HG02981 (cell line): ENCODE results near the gene GALNT2.

Experiments used
- ATAC-seq: cut with Tn5 transposase; IDR thresholded peaks from one replicate; pipeline ENCODE4 v1.9.1; 2021; ENCODE audit warnings: mild to moderate bottlenecking, moderate library complexity; ENCODE audit not compliant: unreplicated experiment

The GALNT2 gene

DNA sequence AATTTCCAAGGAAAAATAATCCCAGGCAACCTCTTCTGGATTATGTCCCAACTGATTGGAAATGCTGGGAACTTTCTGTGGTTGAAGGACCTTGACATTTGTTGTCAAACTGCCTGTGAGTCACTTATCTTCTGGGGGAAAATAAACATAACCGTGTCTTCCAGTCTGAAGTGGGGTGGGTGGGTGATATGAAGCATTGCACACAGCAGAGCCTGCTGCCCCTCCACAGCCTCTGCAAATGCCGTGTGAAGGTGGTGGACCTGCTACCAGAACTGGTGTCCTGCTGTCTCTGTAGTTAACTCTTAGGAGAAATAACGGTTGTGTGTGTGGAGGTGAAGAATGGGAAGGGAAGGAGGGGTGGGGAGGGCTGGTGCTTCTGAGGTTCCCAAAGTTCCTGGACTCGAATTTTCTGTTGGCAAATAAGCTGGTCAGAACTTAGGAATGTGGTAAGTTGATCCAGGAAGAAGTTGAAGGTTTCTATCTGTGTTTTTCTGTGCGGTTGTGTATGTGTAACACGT, 23.2 kb downstream of the GALNT2 start:
- no peak for ATAC-seq

DNA sequence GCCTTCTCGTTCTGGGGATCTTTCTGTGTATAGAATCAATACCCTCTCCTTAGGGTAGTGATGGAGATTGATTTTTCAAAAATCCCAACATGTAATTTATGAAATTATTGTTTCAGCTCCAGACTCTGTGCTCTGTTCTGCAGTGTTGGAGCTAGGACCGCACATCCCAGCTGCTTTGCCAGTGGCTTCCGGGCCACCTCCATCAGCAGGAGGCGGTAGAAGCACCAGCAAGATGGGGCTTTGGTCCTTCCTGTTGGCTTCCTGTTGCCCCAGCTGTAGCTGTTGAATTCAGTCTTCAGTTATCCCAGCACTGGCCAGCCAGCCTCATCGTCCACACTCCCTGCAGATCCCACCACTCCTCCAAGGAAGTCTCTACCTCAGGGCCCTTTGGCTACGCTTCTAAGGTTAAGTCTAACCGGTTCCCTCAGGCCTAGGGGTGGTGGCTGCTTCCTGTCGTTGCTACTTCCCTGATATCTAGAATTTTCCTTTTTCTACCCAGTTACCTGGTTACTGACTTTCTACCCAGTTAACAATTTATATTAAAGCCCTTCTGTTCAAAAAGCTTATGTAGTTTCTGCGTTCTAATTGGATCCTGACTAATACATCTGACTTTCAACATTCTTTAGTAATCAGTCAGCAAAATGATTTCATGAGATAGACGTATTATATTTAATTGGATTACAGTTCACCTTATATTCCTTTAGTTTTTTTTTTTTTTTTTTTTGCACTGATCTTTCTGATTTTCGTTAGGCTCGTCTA, 24.6 kb downstream of the GALNT2 start:
- no peak for ATAC-seq

DNA sequence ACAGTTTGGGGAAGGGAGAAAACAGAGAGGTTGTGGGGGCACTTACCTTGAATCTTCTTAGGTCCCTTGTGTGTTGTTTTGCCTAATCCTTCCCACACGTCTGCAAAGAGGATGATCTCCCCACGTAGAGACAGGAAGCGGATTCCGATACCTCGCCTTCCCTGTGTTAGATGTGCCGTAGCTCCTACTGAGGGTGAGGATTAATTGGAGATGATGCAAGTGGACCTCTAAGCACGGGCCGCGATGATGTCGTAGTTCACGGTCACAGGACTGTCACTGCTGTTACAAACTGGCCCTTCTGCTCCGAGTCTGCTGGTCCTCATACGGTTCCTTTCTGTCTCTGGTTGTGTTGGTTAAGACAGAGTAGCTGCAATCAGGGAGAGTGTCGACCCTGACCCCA, 27.7 kb downstream of the GALNT2 start:
- ATAC-seq, result no peak

DNA sequence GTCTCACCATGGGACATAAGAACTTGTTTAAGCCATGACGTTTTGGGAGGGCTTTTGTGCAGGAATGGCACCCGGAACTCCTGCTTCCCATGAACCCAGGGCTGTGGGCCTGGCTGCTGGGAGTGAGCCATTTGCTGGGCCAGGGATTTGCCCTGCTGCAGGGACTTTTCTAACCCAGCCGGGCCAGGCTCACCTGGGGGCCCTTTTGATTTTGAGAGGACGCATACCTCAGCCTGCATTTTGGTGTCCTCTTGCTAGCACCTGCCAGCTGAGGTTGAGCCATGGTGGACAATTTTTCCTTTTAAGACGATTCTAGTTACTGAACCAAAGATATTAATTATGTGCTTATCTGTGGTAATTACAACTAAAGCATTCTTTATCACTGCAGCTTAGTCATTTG, 28.9 kb downstream of the GALNT2 start:
- ATAC-seq, result no peak

DNA sequence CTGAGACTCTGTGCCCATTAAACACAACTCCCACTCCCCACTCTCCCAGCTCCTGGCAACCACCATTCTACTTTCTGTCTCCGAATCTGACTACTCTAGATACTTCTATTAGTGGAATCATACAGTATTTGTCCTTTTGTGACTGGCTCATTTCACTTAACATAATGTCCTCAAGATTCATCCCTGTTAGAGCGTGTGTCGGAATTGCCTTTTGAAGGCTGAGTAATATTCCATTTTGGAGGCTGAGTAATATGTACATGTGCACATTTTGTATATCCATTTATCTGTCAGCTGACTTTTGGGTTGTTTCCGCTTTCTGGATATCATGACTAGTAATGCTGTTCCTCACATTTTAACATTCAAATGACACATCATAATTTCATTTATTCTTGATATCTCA, 30.3 kb downstream of the GALNT2 start:
- ATAC-seq, result no peak

DNA sequence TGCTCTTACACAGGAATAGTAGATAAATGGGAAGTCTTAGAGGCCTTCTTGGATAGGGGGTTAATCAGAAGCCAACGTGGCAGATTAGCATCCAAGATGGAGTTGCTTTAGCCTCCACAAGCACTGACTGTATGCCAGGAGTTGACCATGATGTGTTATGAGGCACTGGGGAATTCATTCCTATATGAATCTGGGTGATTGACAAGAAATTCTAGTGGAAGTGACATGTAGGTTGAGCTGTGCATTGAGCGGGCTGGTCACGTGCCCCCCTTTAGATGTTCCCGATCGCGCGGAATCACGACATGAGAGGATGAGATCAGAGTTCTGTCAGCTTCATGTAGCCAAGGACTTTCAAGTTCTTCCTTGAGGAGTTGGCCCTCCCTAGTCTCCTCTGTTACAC, 31.7 kb downstream of the GALNT2 start:
- ATAC-seq, result no peak

DNA sequence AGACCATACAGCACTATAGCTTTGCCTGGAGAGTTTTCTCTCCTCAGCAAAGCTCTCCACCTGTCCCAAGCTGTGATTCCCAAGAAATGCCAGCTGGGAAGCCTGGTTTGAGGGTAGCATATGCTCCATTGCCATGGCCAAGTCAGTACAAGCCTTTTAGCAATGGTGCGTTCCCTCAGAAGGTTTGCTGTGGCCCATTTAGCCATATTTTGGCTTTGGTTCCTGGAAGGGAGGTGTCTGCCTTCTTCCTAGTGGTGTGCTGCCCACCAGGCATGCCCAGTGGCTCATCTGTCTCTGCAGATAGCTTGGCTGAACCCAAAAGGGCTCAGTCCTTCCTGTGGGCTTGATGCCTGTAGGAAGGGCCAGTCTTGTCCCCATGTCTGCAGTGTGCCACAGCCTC, 32.4 kb downstream of the GALNT2 start:
- ATAC-seq, result no peak

DNA sequence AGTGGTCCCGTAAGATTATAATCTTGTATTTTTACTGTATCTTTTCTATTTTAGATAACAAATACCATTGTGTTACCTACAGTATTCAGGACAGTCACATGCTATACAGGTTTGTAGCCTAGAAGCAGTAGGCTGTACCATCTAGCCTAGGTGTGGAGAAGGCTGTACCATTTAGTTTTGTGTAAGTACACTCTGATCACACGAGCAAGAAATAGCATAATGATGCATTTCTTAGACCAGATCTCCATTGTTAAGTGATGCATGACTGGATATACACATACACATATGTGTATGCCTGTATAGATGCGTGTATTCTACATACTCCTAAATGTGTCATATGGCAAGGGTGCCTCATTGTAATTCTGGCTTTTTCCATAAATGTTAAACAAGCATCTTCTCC, 33.9 kb downstream of the GALNT2 start:
- ATAC-seq, result no peak

DNA sequence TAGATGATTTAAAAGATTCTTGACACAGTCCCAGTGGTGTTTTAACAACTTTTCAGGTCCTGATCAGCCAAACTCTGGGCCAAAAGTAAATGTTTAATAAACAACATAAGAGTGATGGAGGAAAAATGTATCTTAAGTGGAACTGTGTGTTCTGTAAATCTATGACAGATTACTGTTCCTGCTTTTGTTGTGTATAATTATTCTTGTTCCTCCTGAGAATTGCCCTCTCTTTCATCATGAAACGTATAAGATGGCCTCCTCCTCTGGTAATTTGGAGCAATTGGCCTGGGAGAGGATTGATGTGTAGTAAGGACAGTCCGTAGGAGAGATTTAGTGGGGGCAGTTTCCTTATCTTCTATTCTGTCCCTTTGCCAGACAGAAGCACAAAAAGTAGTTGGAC, 34.5 kb downstream of the GALNT2 start:
- no peak for ATAC-seq

DNA sequence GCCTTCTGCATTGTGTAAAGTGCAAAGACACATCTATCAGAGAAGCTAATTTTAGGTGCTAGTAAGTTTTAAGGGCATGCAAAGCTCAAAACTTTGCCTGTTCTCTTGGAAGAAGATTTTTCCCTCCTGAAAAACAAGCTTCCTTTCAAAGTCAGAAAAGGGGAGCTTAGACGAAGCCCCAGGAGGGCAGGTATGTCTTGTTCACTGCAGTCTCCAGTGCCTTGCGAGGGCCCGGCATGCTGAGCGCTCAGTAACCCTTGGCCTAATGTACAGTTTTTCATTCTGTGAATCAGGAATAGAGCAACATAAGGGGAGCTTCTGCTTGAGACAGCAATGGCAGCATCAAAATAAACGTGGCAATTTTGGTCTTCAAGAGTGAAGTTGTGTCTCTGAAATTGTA, 35.0 kb downstream of the GALNT2 start:
- ATAC-seq, result no peak

DNA sequence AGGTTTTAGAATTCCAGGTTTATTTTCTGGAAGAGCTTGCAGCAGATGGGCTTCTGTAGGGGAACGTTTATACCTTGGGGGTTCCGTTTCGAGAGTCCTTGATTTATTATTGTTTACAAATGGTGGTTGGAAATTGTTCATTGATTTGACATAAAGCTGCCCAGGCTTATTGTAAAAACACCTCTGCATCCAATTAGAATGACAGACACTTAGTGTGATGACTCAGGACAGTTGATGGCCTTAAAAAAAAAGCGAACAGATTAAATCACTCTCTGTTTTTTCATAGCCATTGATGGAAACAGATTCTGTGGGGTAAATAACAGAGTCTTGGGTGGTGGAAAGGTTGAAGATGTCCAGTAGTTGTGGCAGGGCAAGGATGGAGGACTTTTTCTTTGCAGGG, 35.4 kb downstream of the GALNT2 start:
- no peak for ATAC-seq

DNA sequence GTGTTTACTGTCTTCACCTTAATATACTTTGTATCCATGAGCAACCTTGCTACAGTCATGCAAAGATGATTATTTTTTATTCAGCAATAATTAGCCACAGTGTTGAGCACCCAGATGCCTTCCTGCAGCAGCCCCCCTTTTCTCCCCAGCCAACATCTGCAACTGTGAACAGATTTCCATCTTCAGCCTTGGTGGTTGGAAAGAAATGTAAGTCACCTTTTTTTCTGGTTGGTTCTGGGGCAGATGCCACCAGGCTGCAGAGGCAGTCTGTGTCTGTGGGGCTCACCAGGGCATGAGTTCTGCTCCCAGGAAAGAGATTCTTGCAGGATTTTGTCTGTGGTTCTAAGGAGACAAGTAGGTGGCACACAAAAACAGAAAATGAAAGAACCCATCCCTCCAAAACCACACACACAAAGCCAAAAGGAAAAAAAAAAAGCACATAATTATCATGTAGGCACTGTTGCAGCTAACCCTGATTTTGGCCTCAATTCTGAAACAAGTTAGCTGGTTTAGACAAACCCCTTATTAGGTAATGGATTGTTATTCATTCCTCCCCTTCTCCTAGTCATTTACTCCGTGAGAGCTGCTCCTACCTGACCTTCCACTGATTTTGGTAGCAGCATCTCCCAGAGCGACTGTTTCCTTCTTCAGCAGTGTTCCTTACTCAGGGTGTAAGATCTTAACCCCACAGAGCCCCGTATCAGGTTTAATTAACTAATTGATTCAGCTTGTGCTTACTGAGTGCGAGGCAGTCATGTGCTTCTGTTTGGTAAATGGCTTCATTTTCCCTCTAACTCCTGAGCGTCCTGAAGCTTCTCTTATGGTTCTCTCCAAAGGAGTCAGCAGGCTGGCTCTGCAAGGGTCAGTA, 36.5 kb downstream of the GALNT2 start:
- ATAC-seq, result no peak

DNA sequence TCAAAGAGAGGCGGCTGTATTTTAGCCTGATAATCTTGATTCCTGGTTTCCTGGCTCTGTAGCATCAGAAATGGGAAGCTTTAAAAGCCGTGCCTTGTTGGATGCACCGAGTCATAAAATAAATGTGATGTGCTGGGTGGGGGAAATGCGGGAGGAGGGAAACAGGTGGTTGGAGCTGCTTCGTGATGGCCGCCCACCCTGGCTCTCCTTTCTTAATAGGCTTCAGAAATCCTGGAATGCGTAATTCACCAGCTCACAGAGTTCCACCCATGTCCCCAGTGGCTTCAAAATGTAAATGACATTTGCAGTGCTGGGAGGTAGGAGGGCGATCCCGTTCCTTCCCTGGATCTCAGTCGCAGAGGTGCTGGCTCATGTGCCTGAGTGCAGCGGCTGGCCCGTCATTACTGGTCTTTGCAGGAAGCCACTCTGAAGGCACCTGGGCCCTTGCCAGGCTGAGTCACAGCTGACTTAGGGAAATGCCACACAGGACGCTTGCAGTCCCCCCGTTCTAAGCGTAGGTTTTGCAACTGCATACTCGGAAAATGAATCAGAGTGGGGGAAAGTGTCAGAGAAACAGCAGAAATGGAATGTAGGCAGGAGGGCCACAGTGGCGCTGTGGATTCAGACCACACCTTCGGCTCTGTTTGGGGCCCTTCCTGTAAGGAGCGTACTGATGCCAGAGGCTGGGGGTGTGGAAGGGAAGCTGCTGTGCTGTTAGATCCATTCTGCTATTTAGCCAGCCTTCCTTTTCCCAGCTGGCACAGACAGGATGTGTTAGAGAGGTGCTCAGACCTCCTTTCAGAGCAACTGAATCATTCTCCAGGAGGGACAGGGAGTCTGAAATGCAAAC, 37.6 kb downstream of the GALNT2 start:
- ATAC-seq, result peak; percentile 42

DNA sequence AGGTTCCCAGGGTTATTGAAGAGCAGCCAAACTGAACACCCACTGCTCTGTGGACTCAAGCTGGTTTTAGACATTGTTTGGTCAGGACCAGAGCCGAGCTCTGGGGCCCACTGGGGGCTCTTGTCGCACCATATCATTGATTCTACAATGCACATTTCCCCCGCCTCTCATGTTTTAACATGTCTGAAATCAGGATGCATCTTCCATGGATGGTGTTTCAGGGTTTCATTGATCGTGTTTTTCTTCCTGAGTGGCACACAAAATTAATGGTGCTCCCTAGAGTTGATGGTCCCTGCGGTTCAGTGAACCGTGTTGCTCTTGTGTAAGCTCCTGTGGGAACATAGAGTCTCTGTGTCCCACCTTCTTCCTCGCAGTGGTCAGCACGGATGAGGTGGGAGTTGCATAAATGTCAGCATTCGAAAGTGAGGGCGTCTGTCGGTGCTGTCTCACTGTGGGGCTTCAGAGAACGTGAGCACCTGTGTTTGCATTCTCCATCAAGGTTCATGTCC, 38.3 kb downstream of the GALNT2 start:
- no peak for ATAC-seq

DNA sequence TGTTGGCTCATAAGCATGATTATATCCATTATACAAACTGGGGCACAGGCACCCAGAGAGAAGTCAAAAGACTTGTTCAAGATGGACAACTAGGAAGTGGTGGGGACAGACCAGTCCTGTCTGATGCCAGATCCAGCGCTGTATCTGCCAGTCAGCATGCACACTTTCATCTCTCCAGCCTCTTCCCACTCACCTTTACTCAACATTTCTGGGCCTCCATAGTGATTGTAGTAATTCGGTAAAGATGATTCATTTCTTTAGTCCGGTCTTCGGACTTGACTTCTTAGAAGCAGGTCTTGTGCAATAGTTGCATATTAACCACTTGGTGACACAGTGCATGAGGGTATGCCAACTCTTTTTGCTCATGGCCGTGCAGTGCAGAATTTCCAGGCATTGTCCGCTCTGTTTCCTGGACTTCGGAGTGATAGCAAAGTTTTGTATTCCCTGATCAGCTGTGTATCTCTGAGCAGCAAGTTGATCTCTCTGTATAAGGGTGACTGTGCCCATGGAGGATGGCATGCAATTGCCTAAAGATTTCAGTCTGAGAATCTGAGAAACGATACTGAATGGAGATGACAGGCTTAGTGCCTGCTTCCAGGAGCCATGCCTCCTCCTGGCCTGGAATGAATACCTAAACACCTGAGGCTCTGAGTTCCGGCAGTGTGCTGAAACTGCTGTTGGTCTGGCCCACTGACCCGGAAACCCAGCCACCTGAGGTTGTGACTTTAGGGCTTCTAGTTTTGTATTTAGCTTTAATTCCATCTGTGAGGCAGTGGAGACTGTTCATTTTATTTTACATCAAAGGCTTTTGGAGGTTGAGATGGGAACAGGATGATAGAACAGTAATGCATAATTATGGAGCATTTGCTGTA, 39.0 kb downstream of the GALNT2 start:
- ATAC-seq, result peak; percentile 34

DNA sequence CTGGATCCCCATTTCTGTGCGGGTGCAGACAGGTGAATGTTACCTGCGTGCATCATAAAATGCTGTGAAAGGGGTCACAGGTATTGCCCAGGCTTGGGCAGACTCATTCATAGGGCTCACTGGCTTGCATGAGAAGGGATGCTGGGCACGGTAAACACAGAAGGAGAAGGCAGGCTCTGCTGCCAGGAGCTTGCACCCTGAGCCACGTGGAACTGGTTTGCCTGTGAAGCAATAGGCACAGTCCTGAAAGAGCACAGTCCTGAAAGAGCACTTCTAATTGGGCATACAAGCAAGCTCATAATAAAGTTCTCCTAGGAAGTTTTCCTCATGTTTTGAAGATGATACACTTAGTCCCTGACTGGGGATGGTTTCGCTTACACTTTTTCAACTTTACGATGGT, 40.9 kb downstream of the GALNT2 start:
- ATAC-seq, result no peak

DNA sequence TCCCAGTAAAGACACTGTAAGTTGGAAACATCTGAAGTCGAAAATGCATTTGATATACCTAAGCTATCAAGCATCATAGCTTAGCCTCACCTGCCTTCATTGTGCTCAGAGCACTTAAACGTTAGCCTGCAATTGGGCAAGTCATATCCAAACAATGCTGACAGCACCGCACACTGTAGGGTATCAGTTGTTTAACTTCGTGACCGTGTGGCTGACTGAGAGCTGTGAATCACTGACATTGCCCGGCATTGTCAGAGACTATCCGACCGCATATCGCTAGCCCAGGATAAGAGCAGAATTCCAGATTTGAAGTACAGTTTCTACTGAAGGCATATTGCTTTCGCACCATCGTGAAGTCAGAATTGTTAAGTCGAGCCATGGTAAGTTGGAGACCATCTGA, 41.5 kb downstream of the GALNT2 start:
- ATAC-seq, result no peak

DNA sequence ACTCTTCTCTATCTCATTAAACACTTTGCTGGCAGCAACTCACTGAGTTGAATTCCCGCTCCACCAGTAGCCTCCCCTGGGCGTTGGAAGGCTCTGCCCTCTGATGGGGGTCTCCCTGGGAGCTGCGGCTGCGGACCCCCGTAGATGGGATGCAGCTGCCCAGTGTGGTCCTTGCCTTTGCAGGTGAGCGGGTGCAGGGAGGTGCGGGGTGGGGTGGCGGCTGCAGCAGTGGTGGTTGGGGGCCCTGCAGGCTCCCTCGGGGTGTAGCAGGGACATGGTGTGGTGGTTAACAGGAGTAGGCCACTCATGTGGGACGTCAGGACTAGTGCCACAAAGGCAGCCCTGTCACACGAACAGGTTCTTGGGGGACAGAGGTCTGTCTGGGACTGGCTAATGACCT, 42.0 kb downstream of the GALNT2 start:
- no peak for ATAC-seq

DNA sequence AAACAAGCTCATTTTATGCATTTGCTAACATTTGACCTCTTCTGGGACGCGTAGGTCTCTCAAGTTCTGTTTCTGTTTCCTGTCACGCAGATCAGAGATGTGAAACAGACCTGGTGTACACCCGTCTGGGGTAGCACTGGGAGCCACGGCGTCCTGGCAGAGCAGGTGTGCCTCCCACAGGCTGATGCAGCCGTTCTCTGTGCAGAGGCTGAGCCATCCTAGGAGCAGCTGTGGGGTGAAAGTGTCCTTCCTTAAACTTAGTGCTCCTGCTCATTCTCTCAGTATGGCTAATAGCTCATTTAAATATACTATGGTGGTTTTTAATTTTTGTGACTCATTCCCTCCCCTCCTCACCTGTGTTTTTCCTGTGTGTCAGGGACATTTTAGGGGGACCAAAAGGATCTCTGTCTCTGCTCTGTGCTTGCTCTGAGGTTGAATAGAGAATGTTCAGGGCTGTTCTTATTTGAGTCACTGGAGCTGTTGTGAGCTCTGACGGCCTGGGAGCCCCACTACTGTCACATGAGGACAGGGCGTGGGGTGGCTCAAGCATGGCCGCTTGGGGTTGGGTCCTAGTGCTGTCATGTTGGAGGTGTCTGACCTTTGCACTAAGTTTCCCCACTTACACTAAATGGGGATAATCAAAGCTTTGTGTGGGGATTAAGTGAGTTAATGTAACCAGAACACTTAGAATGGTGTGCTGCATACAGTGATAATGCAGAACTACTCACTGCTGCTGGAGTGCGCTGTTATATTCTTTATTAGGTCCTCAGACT, 43.0 kb downstream of the GALNT2 start:
- peak; percentile 81 for ATAC-seq
